Activated naive CD4-positive, alpha-beta T cell treated with anti-CD3 and anti-CD28 coated beads for 36 hours (primary cell): Measurements from ENCODE around the gene PRPH2. TPM values are rescaled to one million over a fixed set of nuclear protein-coding genes. Genes with fewer than 3 reads are reported as not detected.
A peak's percentile ranks its signal among the peaks of the same experiment; 100 is the strongest.
"Not testable (repeated sequence)": the region's sequence is repeated elsewhere in the genome, so short reads cannot be mapped to it uniquely, and the experiment has no call there.

Experiments
- CTCF ChIA-PET: fragments of 350-600 bp; sonication (Branson Sonifier 250); formaldehyde crosslinking; loops from one replicate; lab custom pipeline; 2021; ENCODE audit warnings: antibody characterized with exemption; lab: Charles Lee
- DNase-seq: peaks from one replicate; pipeline ENCODE4 v3.0.0-alpha.2; 2020
- H3K27ac Mint-ChIP-seq: one replicate; pipeline ENCODE4 v1.8.0; 2021; ENCODE audit warnings: mild to moderate bottlenecking, mixed read lengths
- H3K27me3 Mint-ChIP-seq: one replicate; pipeline ENCODE4 v1.8.0; 2021; ENCODE audit warnings: low read depth, mixed read lengths
- H3K36me3 Mint-ChIP-seq: one replicate; pipeline ENCODE4 v1.8.0; 2021; ENCODE audit warnings: low read depth, mixed read lengths
- H3K4me1 Mint-ChIP-seq: one replicate; pipeline ENCODE4 v1.8.0; 2021; ENCODE audit warnings: low read depth, mixed read lengths
- H3K4me3 Mint-ChIP-seq: one replicate; pipeline ENCODE4 v1.8.0; 2021; ENCODE audit warnings: mild to moderate bottlenecking, moderate library complexity, mixed read lengths
- H3K9me3 Mint-ChIP-seq: one replicate; pipeline ENCODE4 v1.8.0; 2021; ENCODE audit warnings: mixed read lengths
- intact Hi-C: fragments of 100-400 bp; cut with micrococcal nuclease; formaldehyde crosslinking; loops from one replicate; pipeline ENCODE4 v1.15.1; 2023
- total RNA-seq, 2 experiments: library from RNA; stranded (reverse); gene quantifications; one replicate each; pipeline ENCODE4 v1.2.3, GENCODE V29; 2021

PRPH2 gene
- total RNA-seq, 2 experiments from 2014 or later: not detected

DNA sequence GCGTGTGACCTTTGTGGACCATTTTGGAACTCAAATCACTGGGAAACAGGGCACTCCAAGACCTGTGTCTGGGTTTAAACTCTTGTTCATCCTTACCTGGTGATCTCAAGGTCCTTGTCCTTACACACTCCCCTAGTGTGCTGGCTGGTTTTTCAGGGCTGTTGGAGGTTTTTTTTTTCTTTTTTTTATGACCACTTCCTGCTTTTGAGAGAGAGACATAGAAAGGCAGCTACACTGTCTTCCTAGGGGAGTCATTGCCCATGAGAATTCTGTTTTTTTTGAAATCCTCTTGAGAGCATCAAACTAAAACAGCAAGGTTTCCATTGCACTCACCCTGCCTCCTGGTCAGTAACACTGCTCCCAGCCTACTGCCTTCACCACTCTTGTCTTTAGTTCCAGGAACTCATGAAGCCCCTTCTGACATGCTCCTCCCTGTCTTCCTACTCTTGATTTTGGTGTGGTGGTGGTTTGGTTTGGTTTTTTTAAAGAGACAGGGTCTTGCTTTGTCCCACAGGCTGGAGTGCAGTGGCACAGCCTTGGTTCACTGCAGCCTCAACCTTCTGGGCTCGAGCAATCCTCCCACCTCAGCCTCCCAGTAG is 28.6 kb downstream of the PRPH2 start:
- Mint-ChIP-seq H3K36me3 (peaks cover 9% of the 10 kb centered on the region), H3K4me1 (peaks cover 38% of the 10 kb centered on the region), H3K4me3 (no peak overlapping the region), H3K27me3 (no peaks in the 10 kb centered on the region), H3K9me3 (no peaks in the 10 kb centered on the region), H3K27ac (peak overlapping the region; percentile 61)
- no peak for DNase-seq
- intact Hi-C loops: no loop called here
- CTCF ChIA-PET: interaction anchor here (1.0 to 2.2 kb wide), 8 partner anchors 9 to 207 kb away, joined by 3 to 11 read pairs (median 5); no protein-coding TSS in a partner anchor

DNA sequence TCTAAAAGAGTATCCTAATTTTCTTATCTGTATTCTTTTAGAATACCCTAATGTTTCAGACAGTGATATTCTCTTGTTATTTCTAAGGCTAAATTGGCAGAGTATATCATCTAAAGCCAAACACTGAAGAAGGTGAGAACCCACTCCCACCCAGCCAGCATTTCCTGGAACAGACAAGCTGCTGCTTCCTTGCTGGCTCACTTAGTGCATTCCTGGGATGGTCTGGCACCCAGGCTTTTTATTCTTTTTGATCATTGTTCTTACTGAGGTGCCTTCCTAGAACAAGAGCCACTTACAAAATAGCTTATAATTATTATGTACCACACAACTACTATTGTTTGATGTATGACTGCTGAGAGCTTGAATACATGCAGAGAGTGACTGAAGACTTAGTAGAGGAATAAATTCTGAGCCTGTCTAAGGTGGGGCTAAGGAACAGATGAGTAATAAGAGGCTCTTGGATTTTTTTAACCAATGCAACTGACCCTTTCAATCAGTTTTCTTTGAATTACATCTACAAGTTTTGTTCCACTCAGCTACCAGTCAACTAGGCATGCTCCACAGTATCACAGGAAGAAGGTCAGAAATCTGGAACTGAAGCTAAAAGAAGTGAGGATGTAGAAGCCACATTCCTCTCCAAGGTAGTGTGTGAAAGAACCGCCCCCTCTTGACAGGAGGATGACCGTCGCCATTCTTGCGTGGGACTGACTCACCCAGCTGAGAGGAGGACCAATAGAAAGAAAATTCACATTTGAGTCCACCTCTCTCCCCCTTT is 30.1 kb downstream of the PRPH2 start:
- no peaks in the 10 kb centered on the region for H3K27me3 Mint-ChIP-seq
- H3K9me3 Mint-ChIP-seq: no peaks in the 10 kb centered on the region
- peaks cover 38% of the 10 kb centered on the region for H3K4me1 Mint-ChIP-seq
- peaks cover 19% of the 10 kb centered on the region for H3K36me3 Mint-ChIP-seq
- no peak overlapping the region for H3K4me3 Mint-ChIP-seq
- CTCF ChIA-PET: interaction anchor here (0.6 to 2.2 kb wide), 11 partner anchors 10 to 208 kb away, joined by 3 to 11 read pairs (median 5); no protein-coding TSS in a partner anchor
- H3K27ac Mint-ChIP-seq: peak overlapping the region; percentile 44
- DNase-seq: peak; percentile 27
- intact Hi-C loops: no loop called here

DNA sequence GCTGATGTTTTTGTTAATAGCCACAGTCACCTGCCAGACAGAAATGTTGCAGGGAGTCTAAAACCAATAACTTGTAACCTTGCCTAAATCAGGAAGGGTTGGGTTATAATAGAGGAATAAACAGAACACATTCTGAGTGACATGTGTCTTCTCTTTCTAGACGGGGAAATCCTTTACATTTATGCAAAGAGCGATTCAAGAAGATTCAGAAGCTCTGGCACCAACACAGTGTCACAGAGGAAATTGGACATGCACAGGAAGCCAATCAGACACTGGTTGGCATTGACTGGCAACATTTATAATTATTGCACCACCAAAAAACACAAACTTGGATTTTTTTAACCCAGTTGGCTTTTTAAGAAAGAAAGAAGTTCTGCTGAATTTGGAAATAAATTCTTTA is 31.5 kb downstream of the PRPH2 start:
- H3K36me3 Mint-ChIP-seq: peaks cover 28% of the 10 kb centered on the region
- CTCF ChIA-PET: interaction anchor here (0.6 to 1.2 kb wide), 3 partner anchors 12 to 453 kb away, joined by 3 to 4 read pairs (median 3); no protein-coding TSS in a partner anchor

DNA sequence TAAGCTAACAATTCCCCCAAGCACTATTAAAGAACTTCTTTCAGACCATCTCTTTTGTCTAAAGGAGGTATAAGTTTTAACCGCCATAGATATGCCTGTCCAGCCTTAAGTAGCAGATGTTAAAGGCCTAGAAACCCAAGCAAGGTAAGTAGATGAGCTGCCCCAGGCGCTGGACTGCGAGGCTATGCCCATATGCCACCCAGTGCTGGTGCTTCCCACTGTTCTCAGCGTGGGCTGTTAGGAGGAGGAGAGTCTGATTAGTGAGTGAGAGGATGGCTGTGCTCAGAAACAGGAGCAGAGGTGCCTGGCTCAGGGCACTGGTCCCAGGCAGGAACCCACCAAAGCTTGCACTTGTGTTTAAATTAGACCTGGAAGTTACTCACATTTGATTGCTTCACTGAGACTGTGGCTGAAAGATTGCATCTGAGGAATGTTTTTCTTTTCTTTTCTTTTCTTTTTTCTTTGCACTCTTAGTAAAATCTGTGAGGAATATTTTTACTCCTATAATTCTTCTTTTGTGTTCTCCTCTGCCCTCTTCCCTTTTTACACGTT is 32.2 kb downstream of the PRPH2 start:
- Mint-ChIP-seq H3K4me3 (no peak overlapping the region), H3K27me3 (no peaks in the 10 kb centered on the region), H3K4me1 (peaks cover 38% of the 10 kb centered on the region), H3K27ac (peak overlapping the region; percentile 76), H3K36me3 (peaks cover 30% of the 10 kb centered on the region), H3K9me3 (no peaks in the 10 kb centered on the region)
- CTCF ChIA-PET: interaction anchor here (1.2 to 1.4 kb wide), 3 partner anchors 13 to 454 kb away, joined by 3 to 4 read pairs (median 3); no protein-coding TSS in a partner anchor
- intact Hi-C loops: loop anchor here (2.0 kb wide), 1 partner anchor 37 kb away; no protein-coding TSS in a partner anchor
- no peak for DNase-seq

More for the DNA sequence above, 31.5 kb downstream of the PRPH2 start:
- Mint-ChIP-seq H3K4me3 (no peak overlapping the region), H3K4me1 (peaks cover 38% of the 10 kb centered on the region), H3K9me3 (no peaks in the 10 kb centered on the region), H3K27me3 (no peaks in the 10 kb centered on the region), H3K27ac (peak overlapping the region; percentile 76)
- intact Hi-C loops: loop anchor here (2.0 kb wide), 1 partner anchor 36 kb away; no protein-coding TSS in a partner anchor
- peak; percentile 22 for DNase-seq

DNA sequence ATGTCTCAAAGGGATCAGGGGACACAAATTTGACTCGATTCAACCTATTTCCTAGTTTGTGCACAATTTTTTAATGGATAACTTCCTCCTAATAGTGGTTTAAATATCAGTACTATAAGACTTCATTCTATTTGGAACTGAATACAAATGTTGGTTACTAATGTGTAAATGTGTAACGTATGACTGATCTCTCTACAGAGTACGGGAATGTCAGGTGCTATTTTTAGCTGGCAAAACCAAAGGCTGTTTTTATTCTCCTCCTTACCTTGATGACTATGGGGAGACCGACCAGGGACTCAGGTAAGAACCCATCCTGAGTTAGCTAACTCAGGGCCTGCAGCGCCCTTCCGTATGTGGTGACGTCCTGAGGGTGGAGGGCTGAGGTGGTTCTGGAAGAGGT is 33.0 kb downstream of the PRPH2 start:
- Mint-ChIP-seq H3K4me3 (no peak overlapping the region), H3K4me1 (peaks cover 38% of the 10 kb centered on the region), H3K27ac (no peak overlapping the region), H3K9me3 (no peaks in the 10 kb centered on the region), H3K36me3 (peaks cover 37% of the 10 kb centered on the region), H3K27me3 (no peaks in the 10 kb centered on the region)
- intact Hi-C loops: no loop called here
- DNase-seq: no peak
- CTCF ChIA-PET: interaction anchor here (1.2 to 1.4 kb wide), 2 partner anchors 142 to 211 kb away, joined by 3 to 4 read pairs; no protein-coding TSS in a partner anchor

DNA sequence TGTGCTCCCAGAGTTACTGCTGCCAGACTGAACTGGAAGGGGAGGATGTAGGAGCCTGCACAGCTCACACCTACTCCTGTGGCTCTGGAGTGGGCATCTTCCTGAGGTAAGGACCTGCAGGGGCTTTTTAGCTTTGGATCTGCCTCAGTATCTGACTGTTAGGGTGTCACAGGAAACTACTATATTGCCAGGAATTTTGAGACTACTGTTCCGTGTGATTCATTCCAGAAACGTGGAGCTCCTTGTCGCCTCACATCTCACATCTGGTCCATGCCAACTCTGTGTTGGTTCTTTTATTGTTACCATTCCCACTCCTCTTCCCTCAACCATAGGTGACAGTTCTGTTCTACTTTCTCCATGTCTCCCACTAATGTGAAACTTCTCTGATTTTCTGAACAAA is 34.1 kb downstream of the PRPH2 start:
- DNase-seq: no peak
- Mint-ChIP-seq H3K27ac (no peak overlapping the region), H3K9me3 (no peaks in the 10 kb centered on the region), H3K4me1 (peaks cover 28% of the 10 kb centered on the region), H3K4me3 (no peak overlapping the region), H3K36me3 (peaks cover 45% of the 10 kb centered on the region), H3K27me3 (no peaks in the 10 kb centered on the region)
- intact Hi-C loops: no loop called here
- CTCF ChIA-PET: interaction anchor here (0.9 to 1.2 kb wide), 3 partner anchors 8 to 141 kb away, joined by 3 to 4 read pairs (median 4); no protein-coding TSS in a partner anchor

DNA sequence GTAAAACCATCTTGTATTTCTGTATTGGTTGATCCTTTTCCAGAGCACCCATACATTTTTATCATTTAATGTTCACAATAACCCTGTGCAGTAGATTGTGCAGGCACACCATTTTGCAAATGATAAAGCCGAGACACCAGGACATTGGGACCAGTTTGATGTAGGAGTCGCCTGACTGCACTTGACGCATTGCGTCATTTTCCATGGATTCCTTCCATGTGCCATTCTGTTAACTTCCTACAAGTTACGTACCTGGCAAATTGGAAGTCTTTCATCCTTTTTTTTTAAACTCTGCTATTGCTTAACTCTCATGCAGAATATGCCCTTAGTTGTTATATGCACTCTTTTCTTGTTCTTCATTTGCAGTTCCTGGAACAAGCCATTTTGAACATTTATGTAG is 43.0 kb downstream of the PRPH2 start:
- intact Hi-C loops: no loop called here
- CTCF ChIA-PET: interaction anchor here (0.6 to 1.1 kb wide), 3 partner anchors 46 to 115 kb away, joined by 3 to 4 read pairs (median 3); partner anchors contain the start of gene UBR2
- Mint-ChIP-seq H3K36me3 (peaks cover 45% of the 10 kb centered on the region), H3K27ac (no peak overlapping the region), H3K9me3 (no peaks in the 10 kb centered on the region), H3K27me3 (no peaks in the 10 kb centered on the region), H3K4me3 (no peak overlapping the region), H3K4me1 (no peaks in the 10 kb centered on the region)
- no peak for DNase-seq

DNA sequence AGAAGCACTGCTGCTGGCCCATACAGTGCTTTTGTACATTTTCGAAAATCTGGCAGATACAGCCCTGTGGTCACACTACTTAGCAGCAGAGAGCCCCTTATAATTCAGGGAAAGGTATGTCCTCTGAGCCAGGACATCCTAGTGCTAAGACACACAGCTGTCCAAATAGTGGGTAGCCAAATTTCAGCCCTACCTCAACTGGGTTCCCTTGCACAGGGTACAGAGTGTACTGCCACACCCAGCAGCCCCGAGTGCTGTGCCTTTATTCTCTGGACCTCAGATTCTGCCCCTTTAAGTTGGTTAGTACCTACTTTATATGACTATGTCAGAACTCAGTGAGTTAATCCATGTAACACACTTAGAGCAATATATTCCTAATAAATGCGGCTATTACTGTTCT is 47.6 kb downstream of the PRPH2 start:
- CTCF ChIA-PET: interaction anchor here (0.5 to 1.3 kb wide), 5 partner anchors 13 to 411 kb away, joined by 3 to 4 read pairs (median 3); no protein-coding TSS in a partner anchor
- Mint-ChIP-seq H3K36me3 (peaks cover 40% of the 10 kb centered on the region), H3K27ac (no peak overlapping the region), H3K4me1 (peaks cover 7% of the 10 kb centered on the region), H3K27me3 (no peaks in the 10 kb centered on the region), H3K4me3 (no peak overlapping the region), H3K9me3 (no peaks in the 10 kb centered on the region)
- DNase-seq: no peak
- intact Hi-C loops: no loop called here

DNA sequence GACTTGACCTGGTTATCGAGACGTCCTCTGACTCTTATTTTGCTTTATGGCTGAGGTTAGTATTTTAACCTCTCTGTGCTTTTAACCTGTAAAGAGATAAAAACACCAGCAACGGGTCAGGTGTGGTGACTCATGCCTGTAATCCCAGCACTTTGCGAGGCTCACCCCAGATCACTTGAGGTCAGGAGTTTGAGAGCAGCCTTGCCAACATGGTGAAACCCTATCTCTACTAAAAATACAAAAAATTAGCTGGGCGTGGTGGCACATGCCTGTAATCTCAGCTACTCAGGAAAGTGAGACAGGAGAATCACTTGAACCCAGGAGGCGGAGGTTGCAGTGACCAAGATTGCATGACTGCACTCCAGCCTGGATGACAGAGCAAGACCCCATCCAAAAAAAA is 48.0 kb downstream of the PRPH2 start:
- H3K27ac Mint-ChIP-seq, intact Hi-C loops, H3K4me3 Mint-ChIP-seq, DNase-seq, H3K4me1 Mint-ChIP-seq, H3K27me3 Mint-ChIP-seq, H3K9me3 Mint-ChIP-seq: not testable (repeated sequence)
- H3K36me3 Mint-ChIP-seq: peaks cover 41% of the 10 kb centered on the region
- CTCF ChIA-PET: interaction anchor here (0.9 kb wide), 1 partner anchor 68 kb away, joined by 4 read pairs; no protein-coding TSS in a partner anchor

DNA sequence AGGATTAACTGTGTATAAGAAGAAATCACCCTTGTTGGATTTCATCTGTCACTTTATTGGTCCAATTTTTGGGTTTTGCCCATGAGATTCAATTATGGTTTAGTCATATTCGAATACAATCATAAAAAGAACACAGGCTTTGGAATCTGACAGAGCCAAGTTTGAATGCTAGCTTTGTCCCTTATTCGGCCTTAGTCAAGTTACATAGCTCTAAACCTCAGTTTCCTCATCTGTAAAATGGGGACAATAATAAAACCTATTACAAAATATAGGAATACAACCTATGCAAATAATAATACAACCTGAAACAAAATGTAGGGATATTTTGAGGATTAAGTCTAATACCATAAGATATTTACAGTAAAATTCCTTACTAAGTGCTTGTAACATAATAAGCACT is 57.7 kb downstream of the PRPH2 start:
- H3K9me3 Mint-ChIP-seq: no peaks in the 10 kb centered on the region
- CTCF ChIA-PET: interaction anchor here (0.6 to 5.8 kb wide), 6 partner anchors 14 to 229 kb away, joined by 3 to 53 read pairs (median 4); partner anchors contain the start of gene RPL7L1
- H3K27me3 Mint-ChIP-seq: no peaks in the 10 kb centered on the region
- H3K4me3 Mint-ChIP-seq: no peak overlapping the region
- DNase-seq: no peak
- no peaks in the 10 kb centered on the region for H3K4me1 Mint-ChIP-seq
- H3K27ac Mint-ChIP-seq: no peak overlapping the region
- intact Hi-C loops: no loop called here
- H3K36me3 Mint-ChIP-seq: peaks cover 31% of the 10 kb centered on the region

DNA sequence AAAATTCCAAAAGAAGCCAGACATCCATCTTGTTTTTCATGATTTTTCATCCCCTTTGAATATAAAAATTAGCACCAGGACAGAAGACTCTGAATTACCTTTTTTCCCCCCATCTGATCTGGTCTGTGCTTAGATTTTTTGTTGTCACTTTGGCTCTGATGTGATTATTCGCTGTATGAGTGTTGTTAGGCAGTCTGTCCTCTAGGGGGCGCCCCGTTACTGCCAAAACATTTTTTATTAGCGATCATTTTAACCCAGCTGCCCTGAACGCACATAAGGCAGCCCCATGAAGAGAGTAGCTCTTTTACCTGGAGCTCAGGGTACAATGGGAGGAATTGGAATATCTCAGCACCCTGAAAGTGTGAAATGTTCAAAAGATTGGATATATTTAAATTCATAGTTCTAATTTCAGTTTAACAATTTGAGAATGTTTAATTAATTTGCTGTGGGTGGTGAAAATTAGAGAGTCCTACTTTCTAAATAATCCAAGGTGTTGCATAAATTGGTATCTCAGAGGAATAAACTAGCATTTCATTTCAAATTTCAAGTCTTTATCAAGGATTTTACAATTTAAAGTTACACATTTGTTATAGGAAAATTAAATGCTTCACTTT is 60.8 kb downstream of the PRPH2 start:
- no peaks in the 10 kb centered on the region for H3K27me3 Mint-ChIP-seq
- CTCF ChIA-PET: interaction anchor here (0.6 to 5.8 kb wide), 31 partner anchors 9 to 443 kb away, joined by 3 to 53 read pairs (median 4); partner anchors contain the start of genes PRPH2, PTCRA and RPL7L1

More for the DNA sequence above, 60.8 kb downstream of the PRPH2 start:
- Mint-ChIP-seq H3K36me3 (peaks cover 31% of the 10 kb centered on the region), H3K9me3 (no peaks in the 10 kb centered on the region), H3K4me3 (no peak overlapping the region), H3K4me1 (no peaks in the 10 kb centered on the region), H3K27ac (no peak overlapping the region)
- peak; percentile 92 for DNase-seq
- intact Hi-C loops: loop anchor here (1.0 kb wide), 3 partner anchors 65 to 238 kb away; no protein-coding TSS in a partner anchor
